Measurements from ENCODE around the gene ALDH5A1. TPM values are rescaled to one million over a fixed set of nuclear protein-coding genes. Genes with fewer than 3 reads are reported as not detected.

ALDH5A1 gene
- total RNA-seq, 2 donors from 2014 or later, result 5.0 to 10.0 TPM

DNA sequence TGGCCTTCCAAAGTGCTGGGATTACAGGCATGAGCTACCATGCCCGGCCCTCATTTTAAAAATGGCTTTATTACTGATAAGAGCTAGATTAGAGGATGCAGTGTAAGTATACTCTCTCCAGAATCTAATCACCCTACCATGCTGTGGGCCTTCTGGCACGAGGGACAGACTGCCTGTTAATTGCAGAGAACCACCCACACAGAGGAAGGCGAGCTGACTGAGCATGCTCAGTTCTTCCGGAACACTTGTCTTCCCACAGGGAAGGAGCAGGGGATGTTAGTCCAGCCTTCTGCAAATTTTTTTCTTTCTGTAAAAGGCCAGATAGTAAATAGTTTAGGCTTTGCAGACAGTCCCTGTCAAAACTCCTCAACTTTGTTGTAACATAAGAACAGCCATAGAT is 48.9 kb downstream of the ALDH5A1 start:
- no peak for DNase-seq (ENCODE audit: low spot score)
- H3K4me3 ChIP-seq, result no peak overlapping the region
- no peaks in the 10 kb centered on the region for H3K27me3 ChIP-seq
- no peaks in the 10 kb centered on the region for H3K4me1 ChIP-seq
- H3K27ac ChIP-seq, result no peak overlapping the region
- TF ChIP-seq, protein P1, sequence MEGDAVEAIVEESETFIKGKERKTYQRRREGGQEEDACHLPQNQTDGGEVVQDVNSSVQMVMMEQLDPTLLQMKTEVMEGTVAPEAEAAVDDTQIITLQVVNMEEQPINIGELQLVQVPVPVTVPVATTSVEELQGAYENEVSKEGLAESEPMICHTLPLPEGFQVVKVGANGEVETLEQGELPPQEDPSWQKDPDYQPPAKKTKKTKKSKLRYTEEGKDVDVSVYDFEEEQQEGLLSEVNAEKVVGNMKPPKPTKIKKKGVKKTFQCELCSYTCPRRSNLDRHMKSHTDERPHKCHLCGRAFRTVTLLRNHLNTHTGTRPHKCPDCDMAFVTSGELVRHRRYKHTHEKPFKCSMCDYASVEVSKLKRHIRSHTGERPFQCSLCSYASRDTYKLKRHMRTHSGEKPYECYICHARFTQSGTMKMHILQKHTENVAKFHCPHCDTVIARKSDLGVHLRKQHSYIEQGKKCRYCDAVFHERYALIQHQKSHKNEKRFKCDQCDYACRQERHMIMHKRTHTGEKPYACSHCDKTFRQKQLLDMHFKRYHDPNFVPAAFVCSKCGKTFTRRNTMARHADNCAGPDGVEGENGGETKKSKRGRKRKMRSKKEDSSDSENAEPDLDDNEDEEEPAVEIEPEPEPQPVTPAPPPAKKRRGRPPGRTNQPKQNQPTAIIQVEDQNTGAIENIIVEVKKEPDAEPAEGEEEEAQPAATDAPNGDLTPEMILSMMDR (IDR thresholded peaks at IDR 0.05), result no peak
- H3K9me3 ChIP-seq, result no peaks in the 10 kb centered on the region
- H3K36me3 ChIP-seq, result no peaks in the 10 kb centered on the region

DNA sequence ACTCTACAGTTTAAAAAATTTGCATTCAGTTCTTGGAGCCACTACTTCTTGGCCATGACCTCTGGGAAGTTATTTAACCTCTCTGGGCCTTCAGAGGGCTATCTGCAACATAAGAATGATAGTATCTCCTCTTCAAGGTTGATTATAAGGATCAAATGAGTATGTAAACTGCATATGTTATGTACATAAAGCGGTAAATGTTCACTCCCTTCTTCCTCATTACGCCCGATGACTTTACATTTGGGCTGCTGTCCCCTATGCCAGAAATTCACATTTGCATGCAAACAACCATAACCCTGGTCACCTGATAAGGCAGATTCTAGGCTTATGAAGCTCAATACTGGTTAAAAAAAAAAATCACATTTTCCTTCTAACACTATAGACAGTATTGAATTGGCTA is 50.4 kb downstream of the ALDH5A1 start:
- H3K9me3 ChIP-seq, result no peaks in the 10 kb centered on the region
- H3K4me1 ChIP-seq, result no peaks in the 10 kb centered on the region
- TF ChIP-seq, protein P1 (IDR thresholded peaks at IDR 0.05), result no peak
- no peak overlapping the region for H3K27ac ChIP-seq
- no peak for DNase-seq (ENCODE audit: low spot score)
- no peak overlapping the region for H3K4me3 ChIP-seq
- no peaks in the 10 kb centered on the region for H3K36me3 ChIP-seq
- H3K27me3 ChIP-seq, result no peaks in the 10 kb centered on the region

DNA sequence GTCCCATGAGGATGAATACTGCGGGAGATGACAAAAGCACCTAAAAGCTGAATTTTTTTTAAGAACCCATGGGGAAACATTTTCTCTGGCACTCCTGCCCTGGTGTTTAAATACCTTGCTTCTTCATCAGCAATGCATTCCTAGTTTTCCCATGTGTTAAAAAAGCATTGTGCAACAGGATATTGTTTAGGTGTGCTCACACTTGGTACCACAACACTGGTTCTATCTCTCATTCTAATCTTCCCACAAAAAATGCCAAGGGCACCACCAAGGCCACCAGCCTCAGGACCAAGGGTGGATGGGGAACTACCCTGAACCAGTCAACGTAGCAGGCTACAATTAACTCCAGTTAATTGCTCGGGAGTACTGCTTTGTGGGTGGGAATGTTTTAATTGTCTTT is 50.9 kb downstream of the ALDH5A1 start:
- no peaks in the 10 kb centered on the region for H3K4me1 ChIP-seq
- H3K27me3 ChIP-seq, result no peaks in the 10 kb centered on the region
- no peaks in the 10 kb centered on the region for H3K9me3 ChIP-seq
- TF ChIP-seq, protein P1 (IDR thresholded peaks at IDR 0.05), result no peak
- no peak overlapping the region for H3K27ac ChIP-seq
- H3K36me3 ChIP-seq, result no peaks in the 10 kb centered on the region
- H3K4me3 ChIP-seq, result no peak overlapping the region
- no peak for DNase-seq (ENCODE audit: low spot score)

DNA sequence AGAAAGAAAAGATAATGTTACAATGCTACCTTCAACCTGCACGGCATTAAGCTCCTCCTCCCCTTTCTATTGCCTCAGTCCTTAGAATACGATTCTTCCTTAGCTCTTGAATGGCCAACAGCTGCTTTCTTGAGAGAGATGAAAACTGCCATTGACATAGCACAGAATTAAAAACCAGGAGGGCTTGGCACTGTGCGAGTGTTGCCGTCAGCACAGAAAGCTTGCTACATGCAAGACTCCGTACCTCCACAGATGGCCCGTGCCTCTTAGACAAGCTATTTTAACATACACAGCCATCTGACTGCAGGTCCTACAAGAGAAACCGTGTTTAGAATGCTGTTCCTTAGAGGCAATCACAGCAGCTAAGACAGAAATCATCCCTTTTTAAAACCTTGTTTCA is 51.7 kb downstream of the ALDH5A1 start:
- DNase-seq (ENCODE audit: low spot score), result no peak
- Histone ChIP-seq H3K4me1 (no peaks in the 10 kb centered on the region), H3K27ac (no peak overlapping the region), H3K4me3 (no peak overlapping the region), H3K27me3 (no peaks in the 10 kb centered on the region), H3K36me3 (no peaks in the 10 kb centered on the region), H3K9me3 (no peaks in the 10 kb centered on the region)
- TF ChIP-seq, protein P1 (IDR thresholded peaks at IDR 0.05), result no peak

DNA sequence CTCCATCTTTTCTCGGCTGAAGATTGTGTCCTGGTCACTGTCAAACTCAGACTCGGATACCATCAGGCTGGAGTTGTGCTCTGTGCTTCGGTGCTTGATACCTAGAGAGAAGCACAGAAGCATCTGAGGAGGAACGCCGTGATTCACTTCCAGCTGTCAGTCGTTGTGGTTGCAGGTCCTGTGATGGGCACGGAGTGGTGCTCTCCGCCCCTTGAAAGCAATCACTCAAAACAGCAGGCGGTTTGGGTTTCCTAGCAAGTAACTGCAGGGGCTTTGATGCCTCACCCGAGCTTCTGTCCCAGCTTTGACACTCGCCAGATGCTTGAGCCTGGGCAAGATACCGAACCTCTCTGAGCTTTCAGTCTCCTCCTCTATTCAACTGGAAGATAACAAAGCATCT is 52.5 kb downstream of the ALDH5A1 start:
- Histone ChIP-seq H3K4me3 (no peak overlapping the region), H3K36me3 (no peaks in the 10 kb centered on the region), H3K27ac (no peak overlapping the region), H3K4me1 (no peaks in the 10 kb centered on the region), H3K9me3 (no peaks in the 10 kb centered on the region), H3K27me3 (no peaks in the 10 kb centered on the region)
- DNase-seq (ENCODE audit: low spot score), result no peak
- TF ChIP-seq, protein P1 (IDR thresholded peaks at IDR 0.05), result no peak

DNA sequence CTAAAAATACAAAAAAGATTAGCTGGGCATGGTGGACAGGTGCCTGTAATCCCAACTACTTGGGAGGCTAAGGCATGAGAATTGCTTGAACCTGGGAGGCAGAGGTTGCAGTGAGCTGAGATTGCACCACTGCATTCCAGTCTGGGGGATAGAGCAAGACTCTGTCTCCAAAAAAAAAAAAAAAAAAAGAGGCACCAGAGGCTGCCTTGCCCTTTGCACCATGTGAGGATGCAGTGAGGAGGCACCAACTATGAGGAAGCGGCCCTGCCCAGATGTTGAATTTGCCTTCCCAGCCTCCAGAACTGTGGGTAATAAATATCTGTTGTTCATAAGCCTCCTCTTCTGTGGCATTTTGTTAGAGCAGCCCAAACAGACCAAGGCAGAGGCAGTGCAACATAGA is 54.4 kb downstream of the ALDH5A1 start:
- TF ChIP-seq, protein P1 (IDR thresholded peaks at IDR 0.05), result no peak
- Histone ChIP-seq H3K4me3 (no peak overlapping the region), H3K4me1 (no peaks in the 10 kb centered on the region), H3K36me3 (no peaks in the 10 kb centered on the region), H3K27me3 (no peaks in the 10 kb centered on the region), H3K27ac (no peak overlapping the region), H3K9me3 (no peaks in the 10 kb centered on the region)
- DNase-seq (ENCODE audit: low spot score), result no peak
